Endodermal cell (in vitro differentiated cells): ENCODE results near the gene RSRC1. TPM values are rescaled to one million over a fixed set of nuclear protein-coding genes. Genes with fewer than 3 reads are reported as not detected.

Experiments used
- DNase-seq: peaks from one replicate; pipeline ENCODE4 v3.0.0-alpha.2; 2017
- H3K27ac ChIP-seq: 2 replicates; pipeline ENCODE4 v1.5.1; 2013; ENCODE audit warnings: mild to moderate bottlenecking, low read depth, low read length, moderate library complexity
- H3K27me3 ChIP-seq: 2 replicates; pipeline ENCODE4 v1.6.1; 2013; ENCODE audit warnings: mild to moderate bottlenecking, low read length, moderate library complexity; ENCODE audit not compliant: insufficient read depth, control insufficient read depth, poor library complexity, severe bottlenecking
- H3K36me3 ChIP-seq: 2 replicates; pipeline ENCODE4 v1.7.0; 2013; ENCODE audit warnings: mild to moderate bottlenecking, low read length, moderate library complexity; ENCODE audit not compliant: control insufficient read depth, insufficient read depth
- H3K4me1 ChIP-seq: one replicate; pipeline ENCODE4 v1.7.0; 2013; ENCODE audit warnings: low read length; ENCODE audit not compliant: control insufficient read depth, insufficient read depth
- H3K4me3 ChIP-seq: 2 replicates; pipeline ENCODE4 v1.5.1; 2013; ENCODE audit warnings: mild to moderate bottlenecking, low read length, moderate library complexity
- H3K9ac ChIP-seq: 2 replicates; pipeline ENCODE4 v1.6.1; 2013; ENCODE audit warnings: mild to moderate bottlenecking, low read length, moderate library complexity; ENCODE audit not compliant: poor library complexity, severe bottlenecking; ENCODE audit errors: extremely low read depth
- H3K9me3 ChIP-seq: 2 replicates; pipeline ENCODE4 v1.6.1; 2013; ENCODE audit warnings: mild to moderate bottlenecking, low read length, moderate library complexity; ENCODE audit not compliant: control insufficient read depth
- H3K27ac Mint-ChIP-seq: 2 replicates; pipeline ENCODE4 v1.8.0; 2020; ENCODE audit warnings: mixed read lengths
- H3K27me3 Mint-ChIP-seq: 2 replicates; pipeline ENCODE4 v1.8.0; 2021; ENCODE audit warnings: mild to moderate bottlenecking, mixed read lengths; ENCODE audit not compliant: insufficient read depth
- H3K36me3 Mint-ChIP-seq: 2 replicates; pipeline ENCODE4 v1.8.0; 2020; ENCODE audit warnings: low read depth, mixed read lengths
- H3K4me1 Mint-ChIP-seq: 2 replicates; pipeline ENCODE4 v1.8.0; 2020; ENCODE audit warnings: mixed read lengths
- H3K4me3 Mint-ChIP-seq: 2 replicates; pipeline ENCODE4 v1.8.0; 2020; ENCODE audit warnings: mild to moderate bottlenecking, moderate library complexity, mixed read lengths
- H3K9me3 Mint-ChIP-seq: 2 replicates; pipeline ENCODE4 v1.8.0; 2020; ENCODE audit warnings: mild to moderate bottlenecking, mixed read lengths
- WGBS, 2 experiments: methylation state at CpG; one replicate each; pipeline versions ENCODE4 v1.1.5 to v1.1.7; 2013; ENCODE audit warnings: missing lambda C conversion rate in 2 of 2, mixed read lengths in 1 of 2; ENCODE audit not compliant: insufficient coverage in 1 of 2, insufficient read length in 1 of 2; 5-methylcytosine and 5-hydroxymethylcytosine counted together
- total RNA-seq, 2 donors: library from RNA; stranded (reverse); fragmentation: NEBNext Ultra II Directional in 1 of 2; extraction: Animal tissue kit (Norgen Biotek cat#: 25700) in 1 of 2; gene quantifications; 2 replicates in 1 of 2; 3 replicates in 1 of 2; pipeline ENCODE4 v1.2.1, GENCODE V29; 2021
- TF ChIP-seq, protein P1 (sequence below): fragments of 200-600 bp; sonication (generic); conservative IDR thresholded peaks from 2 replicates; pipeline ENCODE4 v1.5.0; 2021; ENCODE audit warnings: antibody characterized with exemption, mild to moderate bottlenecking

The RSRC1 gene
- total RNA-seq, 2 donors from 2014 or later, result 45.3 to 52.1 TPM

GRCh38 chr3:158419820-158420653, 310.1 kb downstream of the RSRC1 start:
- no peak overlapping the region for H3K27ac ChIP-seq
- H3K4me3 ChIP-seq, result no peak overlapping the region
- Mint-ChIP-seq H3K4me3 (no peak overlapping the region), H3K4me1 (peaks cover 5% of the 10 kb centered on the region), H3K27me3 (no peaks in the 10 kb centered on the region), H3K9me3 (peaks cover 4% of the 10 kb centered on the region), H3K36me3 (no peaks in the 10 kb centered on the region), H3K27ac (peak overlapping the region; percentile 10)
- H3K9me3 ChIP-seq, result no peaks in the 10 kb centered on the region
- 98 to 100% methylated on average over 2 to 5 of the region's 5 CpGs for WGBS, 2 experiments
- DNase-seq, result no peak
- H3K9ac ChIP-seq, result no peak overlapping the region
- no peaks in the 10 kb centered on the region for H3K27me3 ChIP-seq
- TF ChIP-seq, protein P1, sequence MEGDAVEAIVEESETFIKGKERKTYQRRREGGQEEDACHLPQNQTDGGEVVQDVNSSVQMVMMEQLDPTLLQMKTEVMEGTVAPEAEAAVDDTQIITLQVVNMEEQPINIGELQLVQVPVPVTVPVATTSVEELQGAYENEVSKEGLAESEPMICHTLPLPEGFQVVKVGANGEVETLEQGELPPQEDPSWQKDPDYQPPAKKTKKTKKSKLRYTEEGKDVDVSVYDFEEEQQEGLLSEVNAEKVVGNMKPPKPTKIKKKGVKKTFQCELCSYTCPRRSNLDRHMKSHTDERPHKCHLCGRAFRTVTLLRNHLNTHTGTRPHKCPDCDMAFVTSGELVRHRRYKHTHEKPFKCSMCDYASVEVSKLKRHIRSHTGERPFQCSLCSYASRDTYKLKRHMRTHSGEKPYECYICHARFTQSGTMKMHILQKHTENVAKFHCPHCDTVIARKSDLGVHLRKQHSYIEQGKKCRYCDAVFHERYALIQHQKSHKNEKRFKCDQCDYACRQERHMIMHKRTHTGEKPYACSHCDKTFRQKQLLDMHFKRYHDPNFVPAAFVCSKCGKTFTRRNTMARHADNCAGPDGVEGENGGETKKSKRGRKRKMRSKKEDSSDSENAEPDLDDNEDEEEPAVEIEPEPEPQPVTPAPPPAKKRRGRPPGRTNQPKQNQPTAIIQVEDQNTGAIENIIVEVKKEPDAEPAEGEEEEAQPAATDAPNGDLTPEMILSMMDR, result no peak
- no peaks in the 10 kb centered on the region for H3K36me3 ChIP-seq
- no peaks in the 10 kb centered on the region for H3K4me1 ChIP-seq

DNA sequence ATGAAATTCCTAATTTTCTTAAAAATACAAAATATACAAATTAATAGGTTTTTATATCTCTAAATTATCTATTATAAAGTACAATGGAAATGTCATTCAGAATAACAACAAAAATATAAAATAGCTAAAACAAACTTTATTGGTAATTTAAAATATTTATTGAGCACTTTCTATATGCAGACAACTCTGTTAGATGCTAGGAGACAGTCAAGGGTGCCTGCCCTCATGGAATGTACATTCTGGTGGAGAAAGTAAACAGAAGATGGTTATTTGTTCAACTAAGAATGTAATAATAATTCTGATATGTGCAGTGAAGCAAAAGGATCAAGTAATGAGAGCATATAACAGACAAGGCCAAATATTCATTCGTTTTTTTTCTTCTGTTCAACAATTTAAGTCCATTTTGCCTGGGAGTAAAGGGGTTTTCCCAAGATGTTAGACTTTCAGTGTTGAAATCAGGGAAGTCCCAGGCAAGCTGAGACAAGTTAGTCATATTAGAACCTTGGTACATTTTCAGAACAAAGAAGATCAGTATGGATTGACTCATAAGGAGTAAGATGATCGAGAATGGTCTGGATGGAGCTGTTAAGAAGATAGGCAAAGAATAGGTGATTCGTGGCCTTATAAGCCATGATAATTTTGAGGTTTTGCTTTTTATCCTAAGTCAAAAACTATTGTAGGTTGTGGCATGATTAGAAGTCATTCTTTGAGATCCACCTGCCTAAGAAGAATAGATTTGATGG, 310.9 kb downstream of the RSRC1 start:
- no peaks in the 10 kb centered on the region for H3K9me3 ChIP-seq
- H3K4me1 ChIP-seq, result no peaks in the 10 kb centered on the region
- TF ChIP-seq, protein P1, result no peak
- H3K4me3 ChIP-seq, result no peak overlapping the region
- no peaks in the 10 kb centered on the region for H3K27me3 ChIP-seq
- no peak overlapping the region for H3K27ac ChIP-seq
- peaks cover 5% of the 10 kb centered on the region for H3K4me1 Mint-ChIP-seq
- H3K36me3 ChIP-seq, result no peaks in the 10 kb centered on the region
- H3K27me3 Mint-ChIP-seq, result no peaks in the 10 kb centered on the region
- H3K4me3 Mint-ChIP-seq, result no peak overlapping the region
- peaks cover 4% of the 10 kb centered on the region for H3K9me3 Mint-ChIP-seq
- 95 to 100% methylated on average over 3 of the region's 3 CpGs for WGBS, 2 experiments
- no peak for DNase-seq
- H3K36me3 Mint-ChIP-seq, result no peaks in the 10 kb centered on the region
- no peak overlapping the region for H3K9ac ChIP-seq
- no peak overlapping the region for H3K27ac Mint-ChIP-seq

- DNase-seq, result no peak
- peaks cover 18% of the 10 kb centered on the region for H3K4me1 Mint-ChIP-seq
- no peaks in the 10 kb centered on the region for H3K36me3 Mint-ChIP-seq
- Histone ChIP-seq H3K27me3 (no peaks in the 10 kb centered on the region), H3K4me1 (peaks cover 5% of the 10 kb centered on the region), H3K27ac (no peak overlapping the region), H3K36me3 (no peaks in the 10 kb centered on the region), H3K4me3 (no peak overlapping the region), H3K9ac (no peak overlapping the region), H3K9me3 (no peaks in the 10 kb centered on the region)
- TF ChIP-seq, protein P1, result no peak
- H3K4me3 Mint-ChIP-seq, result no peak overlapping the region
- no peaks in the 10 kb centered on the region for H3K27me3 Mint-ChIP-seq
- 94 to 100% methylated on average over 1 of the region's 1 CpG for WGBS, 2 experiments
- no peak overlapping the region for H3K27ac Mint-ChIP-seq
- no peaks in the 10 kb centered on the region for H3K9me3 Mint-ChIP-seq
Observed at GRCh38 chr3:158430448-158430847, 320.6 kb downstream of the RSRC1 start.
